GM19452 (cell line): Measurements from ENCODE around the gene AAK1.
"Not testable (repeated sequence)": the region's sequence is repeated elsewhere in the genome, so short reads cannot be mapped to it uniquely, and the experiment has no call there.

ENCODE experiments used
- ATAC-seq: cut with Tn5 transposase; IDR thresholded peaks from one replicate; pipeline ENCODE4 v1.9.1; 2021; ENCODE audit not compliant: unreplicated experiment

Gene AAK1

GRCh38 chr2:69628325-69629021 is 15.1 kb downstream of the AAK1 start:
- no peak for ATAC-seq

GRCh38 chr2:69625078-69625795 is 18.3 kb downstream of the AAK1 start:
- no peak for ATAC-seq

GRCh38 chr2:69624611-69625010 is 18.9 kb downstream of the AAK1 start:
- no peak for ATAC-seq

- no peak for ATAC-seq
Measured at GRCh38 chr2:69624131-69624530, 19.4 kb downstream of the AAK1 start.

GRCh38 chr2:69623236-69623635 is 20.3 kb downstream of the AAK1 start:
- ATAC-seq, result no peak

- not testable (repeated sequence) for ATAC-seq
Measured at GRCh38 chr2:69622805-69623204, 20.7 kb downstream of the AAK1 start.

- ATAC-seq, result not testable (repeated sequence)
Measured at GRCh38 chr2:69622017-69622540, 21.5 kb downstream of the AAK1 start.

- ATAC-seq, result no peak
Measured at GRCh38 chr2:69621440-69621839, 22.1 kb downstream of the AAK1 start.

GRCh38 chr2:69620870-69621269 is 22.7 kb downstream of the AAK1 start:
- ATAC-seq, result no peak

GRCh38 chr2:69619725-69620124 is 23.8 kb downstream of the AAK1 start:
- no peak for ATAC-seq

- no peak for ATAC-seq
Measured at GRCh38 chr2:69618362-69618761, 25.2 kb downstream of the AAK1 start.

GRCh38 chr2:69617744-69618143 is 25.8 kb downstream of the AAK1 start:
- no peak for ATAC-seq

GRCh38 chr2:69616755-69617154 is 26.8 kb downstream of the AAK1 start:
- peak; percentile 63 for ATAC-seq

- ATAC-seq, result peak; percentile 47
Measured at GRCh38 chr2:69615969-69616368, 27.6 kb downstream of the AAK1 start.

- ATAC-seq, result no peak
Measured at GRCh38 chr2:69615078-69615625, 28.4 kb downstream of the AAK1 start.

GRCh38 chr2:69612707-69613106 is 30.8 kb downstream of the AAK1 start:
- no peak for ATAC-seq

- ATAC-seq, result no peak
Measured at GRCh38 chr2:69612200-69612599, 31.3 kb downstream of the AAK1 start.

- ATAC-seq, result no peak
Measured at GRCh38 chr2:69608109-69608508, 35.4 kb downstream of the AAK1 start.

- ATAC-seq, result not testable (repeated sequence)
Measured at GRCh38 chr2:69606771-69607170, 36.8 kb downstream of the AAK1 start.

- no peak for ATAC-seq
Measured at GRCh38 chr2:69605284-69605683, 38.3 kb downstream of the AAK1 start.

GRCh38 chr2:69604836-69605235 is 38.7 kb downstream of the AAK1 start:
- ATAC-seq, result no peak
